GM06990 (cell line): ENCODE data around the gene AIRE.

ENCODE experiments used
- DNase-seq: peaks from one replicate; pipeline ENCODE4 v3.0.0-alpha.2; 2011; ENCODE audit not compliant: insufficient read length; ENCODE audit errors: extremely low read depth
- H3K27me3 ChIP-seq: replicated peaks from 2 replicates; pipeline ENCODE4 v1.6.0; 2011; ENCODE audit warnings: low read length; ENCODE audit not compliant: control insufficient read depth, insufficient read depth
- H3K36me3 ChIP-seq: 2 replicates; pipeline ENCODE4 v1.5.1; 2011; ENCODE audit warnings: low read length; ENCODE audit not compliant: control insufficient read depth, insufficient read depth
- H3K4me3 ChIP-seq: replicated peaks from 2 replicates; pipeline ENCODE4 v1.5.1; 2011; ENCODE audit warnings: low read depth, mild to moderate bottlenecking, control low read depth, low read length
- CTCF ChIP-seq: IDR thresholded peaks from 2 replicates; pipeline ENCODE4 v1.5.1; 2011; ENCODE audit warnings: low read length, control low read depth, mild to moderate bottlenecking, inconsistent platforms; ENCODE audit not compliant: insufficient read depth, poor library complexity, severe bottlenecking

The AIRE gene

GRCh38 chr21:44347911-44348451, 62.3 kb downstream of the AIRE start:
- Histone ChIP-seq H3K4me3 (no peak overlapping the region), H3K27me3 (no peaks in the 10 kb centered on the region), H3K36me3 (no peaks in the 10 kb centered on the region)
- no peak for TF ChIP-seq CTCF
- no peak for DNase-seq
